K562 (cell line): ENCODE measurements around the gene MYO1D. TPM values are rescaled to one million over a fixed set of nuclear protein-coding genes. Genes with fewer than 3 reads are reported as not detected.

Experiments
- CCNT2 ChIP-seq: IDR thresholded peaks from 2 replicates; pipeline ENCODE4 v1.6.1; 2011; ENCODE audit warnings: borderline replicate concordance, low read depth, mild to moderate bottlenecking, moderate library complexity, mixed read lengths, low read length; ENCODE audit not compliant: insufficient read length; ENCODE audit errors: extremely low read depth
- E2F8 ChIP-seq: fragments of 450-650 bp; IDR thresholded peaks from 2 replicates; pipeline ENCODE4 v1.7.1; 2018; ENCODE audit warnings: mild to moderate bottlenecking, low read depth; ENCODE audit not compliant: partially characterized antibody
- EP300 ChIP-seq: IDR thresholded peaks from 2 replicates; pipeline ENCODE4 v1.6.1; 2012; ENCODE audit warnings: low read length, improper control_type of control experiment
- EP400 ChIP-seq: fragments of 450-650 bp; IDR thresholded peaks from 2 replicates; pipeline ENCODE4 v1.6.1; 2017; ENCODE audit warnings: antibody characterized with exemption, mild to moderate bottlenecking, moderate library complexity
- ETV5 ChIP-seq: sonication (generic); formaldehyde crosslinking; IDR thresholded peaks from 2 replicates; pipeline ENCODE4 v1.4.0; 2020; ENCODE audit warnings: low read depth, mild to moderate bottlenecking, missing genetic modification reagents
- GABPB1 ChIP-seq: sonication (generic); formaldehyde crosslinking; IDR thresholded peaks from 2 replicates; pipeline ENCODE4 v1.8.0; 2022; ENCODE audit warnings: mild to moderate bottlenecking, missing genetic modification reagents
- MAFG ChIP-seq: fragments of 450-650 bp; conservative IDR thresholded peaks from 2 replicates; pipeline ENCODE4 v1.6.1; 2016; ENCODE audit warnings: missing genetic modification characterization, missing compliant biosample characterization
- MEIS2 ChIP-seq: fragments of 450-650 bp; IDR thresholded peaks from 2 replicates; pipeline ENCODE4 v1.6.1; 2014; ENCODE audit warnings: mild to moderate bottlenecking; ENCODE audit not compliant: partially characterized antibody
- NCOR1 ChIP-seq: fragments of 450-650 bp; IDR thresholded peaks from 2 replicates; pipeline ENCODE4 v1.6.1; 2016; ENCODE audit warnings: mild to moderate bottlenecking, moderate library complexity
- RCOR1 ChIP-seq, 2 experiments: IDR thresholded peaks; 2 replicates each; pipeline ENCODE4 v1.6.1; 2012; ENCODE audit warnings: low read depth in 2 of 2, low read length in 2 of 2, borderline replicate concordance in 1 of 2, improper control_type of control experiment in 1 of 2
- TBP ChIP-seq: optimal IDR thresholded peaks from 2 replicates; pipeline ENCODE3; 2011; ENCODE audit warnings: low read depth, low read length, improper control_type of control experiment
- TRIM24 ChIP-seq, 2 experiments: fragments of 450-650 bp; IDR thresholded peaks; 2 replicates each; pipeline ENCODE4 v1.6.1; 2016
- ZFX ChIP-seq: sonication (generic); formaldehyde crosslinking; IDR thresholded peaks from 2 replicates; pipeline ENCODE4 v1.8.0; 2022; ENCODE audit warnings: mild to moderate bottlenecking, missing genetic modification reagents, moderate library complexity
- ZNF3 ChIP-seq: fragments of 250-450 bp; sonication (Bioruptor Pico); IDR thresholded peaks from 2 replicates; pipeline ENCODE4 v1.5.0; 2021; ENCODE audit warnings: mild to moderate bottlenecking, moderate library complexity
- ZNF639 ChIP-seq, 2 experiments: fragments of 200-800 bp in 1 of 2; sonication (Bioruptor generic) in 1 of 2; sonication (generic) in 1 of 2; formaldehyde crosslinking in 1 of 2; IDR thresholded peaks in 1 of 2; conservative IDR thresholded peaks in 1 of 2; 2 replicates each; pipeline versions ENCODE4 v1.5.0 to v1.6.1; 2016 to 2020; ENCODE audit warnings: missing compliant biosample characterization in 1 of 2, missing genetic modification characterization in 1 of 2, missing genetic modification reagents in 1 of 2
- ZNF740 ChIP-seq, 3 experiments: fragments of 200-800 bp in 1 of 3; sonication (Bioruptor generic) in 1 of 3; sonication (generic) in 1 of 3; formaldehyde crosslinking in 1 of 3; IDR thresholded peaks; 2 replicates each; pipeline versions ENCODE4 v1.6.1 to v1.8.0; 2016 to 2022; ENCODE audit warnings: mild to moderate bottlenecking in 2 of 3, missing compliant biosample characterization in 2 of 3, missing genetic modification characterization in 2 of 3, missing genetic modification reagents in 1 of 3
- polyA plus RNA-seq, 8 experiments: library from polyadenylated mRNA; depleted of rRNA in 4 of 8; stranded (reverse) in 5 of 8; unstranded in 3 of 8; fragments of >200 nt; fragmentation: Nextera tagmentation in 2 of 8; fragmentation: Illumina TruSeq in 1 of 8; extraction: Ambion mirVana in 2 of 8; extraction: Trizol in 1 of 8; gene quantifications; 2 replicates each; pipeline versions ENCODE4 v1.2.1 to v1.2.3, GENCODE V29; 2011 to 2014; ENCODE audit warnings: inconsistent platforms in 1 of 8, missing spikeins in 1 of 8
- total RNA-seq, 7 experiments: library from RNA; depleted of rRNA in 6 of 7; stranded (reverse); fragments of >200 nt in 6 of 7; fragmentation: Illumina TruSeq in 2 of 7; extraction: Trizol in 2 of 7; gene quantifications; 2 replicates each; pipeline versions ENCODE4 v1.2.1 to v1.2.3, GENCODE V29; 2011 to 2021; ENCODE audit warnings: low replicate concordance in 1 of 7
- TF ChIP-seq, protein P1 (sequence below): sonication (generic); formaldehyde crosslinking; IDR thresholded peaks from 2 replicates; pipeline ENCODE4 v1.8.0; 2023; ENCODE audit warnings: missing genetic modification reagents, mild to moderate bottlenecking, borderline replicate concordance

MYO1D gene
- total and polyA plus RNA-seq, 9 of the 15 experiments (the other 6 are each of a cell fraction or from before 2014, with no cell fraction given) = 2.1 to 71.2 (median 45.4) TPM

DNA sequence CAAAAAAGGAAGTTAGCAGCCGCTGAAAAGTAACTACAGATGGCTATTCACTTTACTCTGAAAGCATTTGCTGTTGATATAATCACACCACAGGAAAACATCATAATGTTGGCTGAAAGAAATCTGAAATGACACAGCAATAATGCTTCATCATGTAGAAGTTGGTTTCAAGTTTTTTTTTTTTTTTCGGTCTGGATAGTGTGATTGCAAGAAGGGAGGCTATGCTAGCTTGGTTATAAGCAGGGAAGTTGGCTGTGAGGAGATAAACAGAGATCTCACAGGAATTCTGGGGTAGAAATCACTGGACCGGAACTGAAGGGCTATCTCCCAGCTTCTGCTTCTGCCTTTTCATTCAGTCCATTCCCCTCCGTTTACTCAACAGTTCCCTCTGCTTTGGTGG is 57.9 kb downstream of the MYO1D start (continued):
- TF ChIP-seq, protein P1, sequence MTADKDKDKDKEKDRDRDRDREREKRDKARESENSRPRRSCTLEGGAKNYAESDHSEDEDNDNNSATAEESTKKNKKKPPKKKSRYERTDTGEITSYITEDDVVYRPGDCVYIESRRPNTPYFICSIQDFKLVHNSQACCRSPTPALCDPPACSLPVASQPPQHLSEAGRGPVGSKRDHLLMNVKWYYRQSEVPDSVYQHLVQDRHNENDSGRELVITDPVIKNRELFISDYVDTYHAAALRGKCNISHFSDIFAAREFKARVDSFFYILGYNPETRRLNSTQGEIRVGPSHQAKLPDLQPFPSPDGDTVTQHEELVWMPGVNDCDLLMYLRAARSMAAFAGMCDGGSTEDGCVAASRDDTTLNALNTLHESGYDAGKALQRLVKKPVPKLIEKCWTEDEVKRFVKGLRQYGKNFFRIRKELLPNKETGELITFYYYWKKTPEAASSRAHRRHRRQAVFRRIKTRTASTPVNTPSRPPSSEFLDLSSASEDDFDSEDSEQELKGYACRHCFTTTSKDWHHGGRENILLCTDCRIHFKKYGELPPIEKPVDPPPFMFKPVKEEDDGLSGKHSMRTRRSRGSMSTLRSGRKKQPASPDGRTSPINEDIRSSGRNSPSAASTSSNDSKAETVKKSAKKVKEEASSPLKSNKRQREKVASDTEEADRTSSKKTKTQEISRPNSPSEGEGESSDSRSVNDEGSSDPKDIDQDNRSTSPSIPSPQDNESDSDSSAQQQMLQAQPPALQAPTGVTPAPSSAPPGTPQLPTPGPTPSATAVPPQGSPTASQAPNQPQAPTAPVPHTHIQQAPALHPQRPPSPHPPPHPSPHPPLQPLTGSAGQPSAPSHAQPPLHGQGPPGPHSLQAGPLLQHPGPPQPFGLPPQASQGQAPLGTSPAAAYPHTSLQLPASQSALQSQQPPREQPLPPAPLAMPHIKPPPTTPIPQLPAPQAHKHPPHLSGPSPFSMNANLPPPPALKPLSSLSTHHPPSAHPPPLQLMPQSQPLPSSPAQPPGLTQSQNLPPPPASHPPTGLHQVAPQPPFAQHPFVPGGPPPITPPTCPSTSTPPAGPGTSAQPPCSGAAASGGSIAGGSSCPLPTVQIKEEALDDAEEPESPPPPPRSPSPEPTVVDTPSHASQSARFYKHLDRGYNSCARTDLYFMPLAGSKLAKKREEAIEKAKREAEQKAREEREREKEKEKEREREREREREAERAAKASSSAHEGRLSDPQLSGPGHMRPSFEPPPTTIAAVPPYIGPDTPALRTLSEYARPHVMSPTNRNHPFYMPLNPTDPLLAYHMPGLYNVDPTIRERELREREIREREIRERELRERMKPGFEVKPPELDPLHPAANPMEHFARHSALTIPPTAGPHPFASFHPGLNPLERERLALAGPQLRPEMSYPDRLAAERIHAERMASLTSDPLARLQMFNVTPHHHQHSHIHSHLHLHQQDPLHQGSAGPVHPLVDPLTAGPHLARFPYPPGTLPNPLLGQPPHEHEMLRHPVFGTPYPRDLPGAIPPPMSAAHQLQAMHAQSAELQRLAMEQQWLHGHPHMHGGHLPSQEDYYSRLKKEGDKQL (CRISPR knock-in tag) = no peak
- no peak for TF ChIP-seq ZNF3 (CRISPR knock-in tag)
- TF ChIP-seq GABPB1 (CRISPR knock-in tag) = no peak
- TF ChIP-seq ZNF740 (CRISPR knock-in tag; IDR thresholded peaks at IDR 0.05) = no peak
- TF ChIP-seq ZNF740 (tag; IDR thresholded peaks at IDR 0.05) = no peak
- TF ChIP-seq CCNT2 = peak; percentile 93
- peak; percentile 83 for TF ChIP-seq NCOR1
- peak; percentile 61 for TF ChIP-seq MEIS2
- no peak for TF ChIP-seq TBP
- peak; percentile 74 to 98 for TF ChIP-seq RCOR1 (IDR thresholded peaks at IDR 0.05; ENCODE audit: borderline replicate concordance in 1 of 2, low read depth in 2 of 2, low read length in 2 of 2)
- TF ChIP-seq ZNF639 (CRISPR knock-in tag; conservative IDR thresholded peaks at IDR 0.05 in 1 of 2, IDR thresholded peaks at IDR 0.05 in 1 of 2) = peak in 1 of 2 experiments; percentile 71; a peak in 2 of 4 replicates
- peak; percentile 83 for TF ChIP-seq ETV5 (CRISPR knock-in tag)
- TF ChIP-seq TRIM24 (IDR thresholded peaks at IDR 0.05) = peak; percentile 88 to 90
- TF ChIP-seq ZFX (CRISPR knock-in tag) = no peak
- TF ChIP-seq MAFG = peak; percentile 98
- TF ChIP-seq EP300 = peak; percentile 82
- TF ChIP-seq EP400 = peak; percentile 50; the same call in 1 of the 2 replicates
- peak; percentile 62 for TF ChIP-seq E2F8
